Measurements from ENCODE around the gene PTGES3. TPM values are rescaled to one million over a fixed set of nuclear protein-coding genes. Genes with fewer than 3 reads are reported as not detected.

PTGES3 gene
- total and polyA plus RNA-seq, 2 donors: 118 to 184 TPM

DNA sequence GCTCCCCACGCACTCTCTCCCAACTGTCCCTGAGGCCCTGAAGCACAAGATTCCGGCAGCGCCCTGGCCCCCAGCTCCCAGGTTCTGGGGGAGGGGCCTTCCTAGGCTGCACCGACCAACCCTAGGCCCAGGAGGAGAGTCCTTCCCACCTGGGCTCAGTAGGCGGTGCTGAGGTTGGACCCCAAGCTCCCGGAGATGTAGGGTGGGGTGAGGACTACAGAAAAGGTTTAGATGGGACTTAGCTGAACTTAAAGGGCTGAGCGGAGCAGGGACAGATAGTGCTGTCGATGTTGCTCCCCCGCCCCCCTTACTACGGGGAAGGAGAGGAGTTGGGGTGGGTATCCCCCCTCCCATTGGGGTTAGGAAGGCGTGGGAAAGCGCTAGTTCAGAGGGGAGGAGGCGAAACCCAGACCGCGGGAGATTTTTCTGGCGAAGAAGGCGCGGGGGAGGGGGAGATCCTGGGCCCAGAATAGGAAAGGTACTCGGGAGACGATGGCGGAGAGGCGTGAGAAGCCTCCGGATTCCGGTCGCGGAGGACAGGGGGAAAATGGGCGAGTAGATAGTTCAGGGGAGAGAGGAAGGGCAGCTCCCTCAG is 53.7 kb downstream of the PTGES3 start:
- Histone ChIP-seq H3K27ac (ENCODE audit: low read depth) (peak overlapping the region; percentile 96), H3K36me3 (ENCODE audit: insufficient read depth) (peaks cover 2% of the 10 kb centered on the region), H3K4me1 (ENCODE audit: insufficient read depth) (no peaks in the 10 kb centered on the region), H3K4me3 (ENCODE audit: low read depth, low read length) (peak overlapping the region; percentile 78)
- 3% methylated on average over 27 of the region's 27 CpGs for WGBS
- DNase-seq (ENCODE audit: extremely low spot score): no peak

DNA sequence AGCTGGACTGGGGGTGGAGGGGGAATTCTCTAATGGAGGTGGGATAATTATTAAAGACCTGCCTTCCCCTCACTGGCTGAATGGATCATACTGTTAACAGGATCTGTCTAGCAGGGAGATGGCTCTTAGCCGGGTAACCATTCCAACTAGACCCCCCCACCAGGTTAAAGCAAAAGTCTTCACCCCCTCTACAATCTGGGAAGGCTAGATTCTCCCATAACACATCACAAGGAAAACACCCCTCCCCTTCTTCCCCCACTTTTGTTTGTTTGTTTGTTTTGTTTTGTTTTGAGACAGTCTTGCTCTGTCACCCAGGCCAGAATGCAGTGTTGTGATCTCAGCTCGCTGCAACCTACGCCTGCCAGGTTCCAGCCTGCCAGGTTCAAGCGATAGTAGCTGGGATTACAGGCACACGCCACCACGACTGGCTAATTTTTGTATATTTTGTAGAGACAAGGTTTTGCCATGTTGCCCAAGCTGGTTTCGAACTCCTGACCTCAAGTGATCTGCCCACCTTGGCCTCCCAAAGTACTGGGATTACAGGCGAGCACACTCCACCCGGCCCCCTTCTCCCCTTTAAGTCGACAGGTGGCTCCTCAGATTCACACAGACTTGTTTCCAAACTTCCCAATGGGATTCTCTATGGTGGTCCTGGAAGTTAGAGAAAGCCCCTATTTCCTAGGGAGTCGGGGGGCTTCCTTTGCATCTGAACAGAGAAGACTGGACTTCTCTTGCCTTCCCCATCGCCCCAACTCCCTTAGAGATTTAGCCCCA is 54.4 kb downstream of the PTGES3 start:
- DNase-seq (ENCODE audit: extremely low spot score): no peak
- H3K4me1 ChIP-seq (ENCODE audit: insufficient read depth): no peaks in the 10 kb centered on the region
- 50% methylated on average over 12 of the region's 12 CpGs for WGBS
- H3K36me3 ChIP-seq (ENCODE audit: insufficient read depth): no peaks in the 10 kb centered on the region
- peak overlapping the region; percentile 78 for H3K4me3 ChIP-seq (ENCODE audit: low read depth, low read length)
- H3K27ac ChIP-seq (ENCODE audit: low read depth): no peak overlapping the region

DNA sequence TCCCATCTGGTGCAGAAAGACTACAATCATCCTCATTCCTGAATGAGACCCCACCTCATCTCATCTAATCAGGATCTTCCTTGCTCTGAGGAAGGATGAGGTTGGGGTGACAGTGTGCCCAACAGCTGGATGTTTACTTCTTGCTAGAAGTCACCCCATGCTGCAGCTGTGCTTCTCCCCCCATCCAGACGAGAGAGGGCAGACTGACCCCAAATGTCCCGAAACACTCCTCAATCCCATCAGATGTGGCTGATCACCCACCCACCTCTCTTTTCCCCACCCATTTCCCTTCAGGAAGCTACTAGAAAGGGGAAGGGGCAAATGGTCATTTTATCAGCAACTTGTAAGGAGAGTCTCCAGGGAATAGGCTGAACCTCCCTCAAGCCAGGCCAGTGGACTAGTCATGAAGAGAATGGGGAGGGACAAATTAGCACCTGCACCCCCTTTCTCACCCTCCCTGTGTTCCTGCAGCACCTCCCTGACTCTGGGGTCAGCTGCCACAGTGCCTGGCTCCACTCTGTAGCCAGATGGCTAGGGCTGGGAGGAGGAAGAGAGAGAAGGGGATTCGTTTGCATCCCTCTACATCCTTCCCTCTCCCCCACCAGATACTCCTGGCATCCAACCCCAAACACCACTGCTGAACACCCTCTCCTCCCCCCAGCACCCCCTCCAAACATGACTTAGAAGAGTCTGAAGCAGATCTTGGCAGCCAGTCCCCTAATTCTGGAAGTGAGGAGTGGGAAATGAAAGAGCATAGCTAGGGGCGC is 55.2 kb downstream of the PTGES3 start:
- WGBS: 40% methylated on average over 4 of the region's 4 CpGs
- no peaks in the 10 kb centered on the region for H3K4me1 ChIP-seq (ENCODE audit: insufficient read depth)
- peak overlapping the region; percentile 35 for H3K27ac ChIP-seq (ENCODE audit: low read depth)

DNA sequence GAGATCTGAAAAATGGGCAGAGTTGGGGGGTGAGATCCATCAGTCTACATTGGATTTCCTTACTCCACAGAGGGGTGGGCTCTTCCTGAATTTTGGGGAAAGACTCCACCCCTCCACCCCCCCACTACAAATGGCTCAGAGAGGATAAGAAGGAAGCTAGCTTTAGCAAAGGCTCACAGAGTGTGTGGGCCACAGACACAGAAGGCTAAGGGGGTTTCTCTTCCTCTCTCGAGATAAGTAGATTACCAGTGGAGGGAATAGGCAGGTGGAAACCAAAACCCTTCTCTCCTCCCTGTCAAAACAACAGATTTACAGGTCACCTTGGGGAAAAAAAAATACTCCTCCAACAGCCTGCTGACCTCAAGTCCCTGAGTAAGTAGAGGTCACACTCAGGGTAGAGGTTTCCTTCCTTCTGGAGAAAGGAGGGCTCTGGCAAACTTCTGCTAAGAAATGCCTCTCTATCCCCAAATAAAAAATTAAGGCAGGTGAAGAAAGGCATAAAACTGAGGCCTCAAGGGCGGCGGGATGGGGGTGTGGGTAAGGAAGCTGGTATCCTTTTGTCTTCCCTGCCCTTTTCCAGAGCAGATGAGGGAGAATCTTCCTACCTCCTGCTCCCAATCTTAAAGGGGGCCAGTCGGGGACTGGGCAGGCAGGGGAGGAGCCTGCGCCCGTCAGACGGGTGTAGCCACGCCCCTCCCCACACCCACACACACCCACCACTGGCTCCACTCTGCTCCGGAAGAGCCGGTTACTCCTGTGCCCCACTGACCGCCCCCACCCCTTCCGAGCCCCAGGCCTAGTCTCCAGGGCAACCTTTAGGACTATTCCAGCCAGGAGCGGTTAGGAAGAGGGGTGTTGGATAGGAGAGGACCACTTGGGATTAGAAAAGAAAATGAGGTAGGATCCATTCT is 56.0 kb downstream of the PTGES3 start:
- no peak for DNase-seq (ENCODE audit: extremely low spot score)
- Histone ChIP-seq H3K36me3 (ENCODE audit: insufficient read depth) (no peaks in the 10 kb centered on the region), H3K4me1 (ENCODE audit: insufficient read depth) (no peaks in the 10 kb centered on the region), H3K4me3 (ENCODE audit: low read depth, low read length) (peak overlapping the region; percentile 19), H3K27ac (ENCODE audit: low read depth) (peak overlapping the region; percentile 42)
- 6% methylated on average over 13 of the region's 13 CpGs for WGBS

More for the DNA sequence above, 55.2 kb downstream of the PTGES3 start:
- Histone ChIP-seq H3K4me3 (ENCODE audit: low read depth, low read length) (peak overlapping the region; percentile 19), H3K36me3 (ENCODE audit: insufficient read depth) (no peaks in the 10 kb centered on the region)
- DNase-seq (ENCODE audit: extremely low spot score): no peak

DNA sequence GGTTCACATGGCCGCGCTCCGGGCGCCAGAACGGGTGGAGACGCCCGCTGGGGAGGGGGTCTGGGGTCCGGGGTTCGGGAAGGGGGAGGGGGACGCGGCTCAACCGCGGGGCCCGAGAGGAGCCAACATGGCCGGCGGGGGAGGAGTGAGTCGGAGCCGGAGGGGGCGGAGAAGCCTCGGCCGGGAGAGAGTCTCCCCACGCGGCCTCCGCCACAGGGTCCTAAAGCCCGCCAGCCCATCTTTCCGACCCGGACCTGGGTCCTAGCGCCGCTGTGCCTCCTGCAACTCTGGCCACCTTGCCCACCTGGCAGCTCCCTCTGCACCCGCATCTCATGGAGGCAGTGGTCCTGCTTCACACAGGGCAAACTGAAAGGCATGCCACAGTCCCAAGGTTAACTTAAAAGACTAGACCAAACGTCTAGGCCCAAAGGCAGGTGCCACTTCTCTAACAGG is 57.9 kb downstream of the PTGES3 start, which contains the start of gene BAZ2A:
Gene BAZ2A (minus strand): TSS at position 147 of the 453 bp plus-strand sequence. CDS start 12,796 bp downstream, outside the sequence.
- WGBS: 1% methylated on average over 31 of the region's 31 CpGs
- no peaks in the 10 kb centered on the region for H3K36me3 ChIP-seq (ENCODE audit: insufficient read depth)
- no peaks in the 10 kb centered on the region for H3K4me1 ChIP-seq (ENCODE audit: insufficient read depth)
- no peak for DNase-seq (ENCODE audit: extremely low spot score)
- H3K27ac ChIP-seq (ENCODE audit: low read depth): peak within 1 kb of the TSS; percentile 88
- H3K4me3 ChIP-seq (ENCODE audit: low read depth, low read length): peak within 1 kb of the TSS; percentile 100

DNA sequence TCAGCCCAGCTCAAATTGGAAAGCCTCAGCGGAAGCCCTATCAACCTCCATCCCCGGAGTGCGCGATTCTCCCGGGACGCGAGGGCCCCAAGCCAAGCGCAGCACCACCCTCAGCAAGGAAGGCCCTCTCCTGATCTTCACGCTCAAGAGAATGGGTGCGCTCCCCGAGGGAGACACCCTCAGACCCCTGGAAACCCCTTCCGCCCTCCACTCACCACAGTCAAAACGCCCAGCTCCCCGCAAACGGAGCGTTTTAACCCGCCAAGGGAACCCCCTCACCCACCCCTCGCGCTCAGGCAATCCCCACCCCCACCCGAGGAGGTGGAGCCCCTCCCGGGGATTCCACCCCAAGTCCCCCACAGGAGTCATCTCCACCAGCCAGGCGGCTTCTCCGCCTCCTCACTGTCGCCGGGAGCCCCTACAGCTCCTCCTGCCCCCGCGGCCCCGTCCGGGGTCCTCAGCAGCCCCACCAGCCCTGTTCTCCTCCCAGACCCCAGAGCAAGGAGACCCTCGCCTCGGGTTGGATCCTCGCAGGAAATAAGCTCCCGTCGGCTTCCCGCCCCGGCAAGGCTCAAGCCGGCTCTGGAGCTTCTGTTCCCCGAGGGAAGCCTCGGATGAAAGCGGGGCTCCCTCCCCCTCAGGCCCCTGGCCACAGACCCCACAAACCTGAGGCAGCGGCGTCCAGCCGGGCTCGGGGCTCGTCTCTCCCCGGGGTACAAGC is 58.5 kb downstream of the PTGES3 start:
- no peaks in the 10 kb centered on the region for H3K4me1 ChIP-seq (ENCODE audit: insufficient read depth)
- no peaks in the 10 kb centered on the region for H3K36me3 ChIP-seq (ENCODE audit: insufficient read depth)
- DNase-seq (ENCODE audit: extremely low spot score): no peak
- peak overlapping the region; percentile 100 for H3K4me3 ChIP-seq (ENCODE audit: low read depth, low read length)
- peak overlapping the region; percentile 88 for H3K27ac ChIP-seq (ENCODE audit: low read depth)
- WGBS: under 1% methylated on average over 46 of the region's 46 CpGs

DNA sequence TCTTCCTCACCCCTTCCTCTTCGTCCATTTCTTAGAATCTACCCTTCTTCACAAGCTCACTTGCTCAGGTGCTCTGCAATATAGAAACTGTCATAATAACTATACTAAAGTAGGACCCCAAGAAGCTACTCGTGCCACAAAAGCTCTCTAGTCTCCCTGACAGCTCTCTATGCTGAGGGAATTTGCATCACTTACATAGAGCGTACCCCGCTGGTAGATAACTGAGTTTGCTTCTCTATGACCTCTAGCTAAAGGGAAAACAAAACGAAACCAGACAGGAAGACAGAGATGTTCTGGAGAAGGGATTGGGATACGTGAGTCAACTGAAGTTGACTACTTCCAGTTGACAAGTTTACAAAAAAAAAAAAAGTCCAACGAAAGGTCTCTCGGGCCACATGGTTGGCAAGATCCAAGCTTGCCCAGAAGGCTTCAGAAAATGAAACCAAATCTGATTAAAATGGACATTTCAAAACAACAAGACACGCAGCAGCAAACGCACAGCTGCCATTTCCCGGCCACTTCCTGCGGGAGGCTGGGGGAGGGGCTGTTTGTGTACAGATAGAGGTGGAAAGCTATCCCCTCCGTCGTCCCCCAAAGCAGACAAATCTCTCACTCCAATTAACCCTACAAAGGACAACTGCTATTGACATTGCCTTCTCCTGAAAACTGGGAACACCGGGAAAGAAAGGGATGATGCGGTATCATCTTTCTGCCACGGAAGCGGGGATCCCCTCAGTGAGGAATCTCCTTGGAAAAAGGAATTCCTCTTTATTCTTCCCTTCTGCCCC is 59.2 kb downstream of the PTGES3 start:
- H3K4me3 ChIP-seq (ENCODE audit: low read depth, low read length): peak overlapping the region; percentile 100
- under 1% methylated on average over 18 of the region's 18 CpGs for WGBS
- peak overlapping the region; percentile 88 for H3K27ac ChIP-seq (ENCODE audit: low read depth)
- no peaks in the 10 kb centered on the region for H3K36me3 ChIP-seq (ENCODE audit: insufficient read depth)
- DNase-seq (ENCODE audit: extremely low spot score): no peak
- H3K4me1 ChIP-seq (ENCODE audit: insufficient read depth): no peaks in the 10 kb centered on the region

DNA sequence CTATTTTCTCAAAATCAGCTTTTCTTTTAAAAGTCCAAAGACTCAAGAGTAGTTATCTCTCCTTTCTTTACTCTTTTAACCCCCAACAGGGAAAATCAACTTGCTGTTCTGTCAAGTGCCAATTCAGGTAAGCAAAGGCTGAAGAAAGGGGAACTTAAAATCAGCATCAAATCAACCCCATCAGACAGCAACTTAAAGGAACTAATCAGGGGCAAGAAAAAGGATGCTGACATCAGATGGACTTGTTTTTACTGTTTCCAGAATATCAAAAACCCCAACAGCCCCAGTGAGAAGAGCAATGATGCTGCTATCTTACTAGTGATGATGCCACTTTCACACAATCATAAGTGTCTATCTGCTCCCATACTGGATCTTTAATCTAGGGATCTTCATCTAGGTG is 61.4 kb downstream of the PTGES3 start:
- H3K4me1 ChIP-seq (ENCODE audit: insufficient read depth): no peaks in the 10 kb centered on the region
- DNase-seq (ENCODE audit: extremely low spot score): no peak
- no peak overlapping the region for H3K27ac ChIP-seq (ENCODE audit: low read depth)
- no peak overlapping the region for H3K4me3 ChIP-seq (ENCODE audit: low read depth, low read length)
- no peaks in the 10 kb centered on the region for H3K36me3 ChIP-seq (ENCODE audit: insufficient read depth)

DNA sequence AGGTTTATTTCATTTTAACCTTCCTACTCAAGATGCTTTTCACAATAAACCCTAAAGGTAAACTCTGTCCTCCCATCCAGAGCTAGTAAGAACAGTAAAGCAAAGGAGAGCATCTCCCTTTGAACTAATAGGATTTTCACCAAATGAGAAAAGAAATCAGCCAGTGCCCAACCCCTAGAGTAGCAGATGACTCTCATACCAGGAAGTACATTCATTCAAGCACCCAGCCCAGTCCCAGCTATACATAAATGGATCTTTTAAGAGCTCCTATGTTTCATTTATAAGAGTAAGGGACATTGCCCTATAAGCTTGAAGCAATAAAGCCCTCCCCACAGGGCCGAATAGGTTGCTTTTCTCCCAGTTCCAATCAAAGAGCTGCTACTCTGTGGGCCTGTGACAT is 65.5 kb downstream of the PTGES3 start:
- DNase-seq (ENCODE audit: extremely low spot score): no peak
- Histone ChIP-seq H3K4me3 (ENCODE audit: low read depth, low read length) (no peak overlapping the region), H3K27ac (ENCODE audit: low read depth) (no peak overlapping the region), H3K4me1 (ENCODE audit: insufficient read depth) (no peaks in the 10 kb centered on the region), H3K36me3 (ENCODE audit: insufficient read depth) (no peaks in the 10 kb centered on the region)
- WGBS: 88% methylated on average over 1 of the region's 1 CpG

DNA sequence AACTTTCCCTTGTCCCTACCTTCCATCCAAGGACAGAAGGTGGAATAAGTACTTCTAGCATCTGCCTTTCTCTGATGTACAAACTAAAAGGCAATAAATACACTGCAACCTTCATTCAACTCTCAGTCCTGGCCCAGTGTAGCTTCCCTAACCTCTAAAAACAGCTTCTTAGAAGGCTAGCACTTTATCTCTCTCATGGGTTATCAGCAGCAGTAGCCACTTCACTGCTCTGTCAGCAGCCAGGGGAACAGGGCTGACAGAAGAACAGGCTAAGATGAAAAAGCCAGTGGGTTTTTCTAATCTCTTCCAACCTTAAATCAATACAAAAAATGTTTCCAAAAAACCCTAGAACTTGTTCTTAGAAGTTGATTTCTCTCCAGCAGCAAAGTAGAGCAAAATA is 71.2 kb downstream of the PTGES3 start:
- H3K27ac ChIP-seq (ENCODE audit: low read depth): no peak overlapping the region
- H3K4me3 ChIP-seq (ENCODE audit: low read depth, low read length): no peak overlapping the region
- no peaks in the 10 kb centered on the region for H3K4me1 ChIP-seq (ENCODE audit: insufficient read depth)
- H3K36me3 ChIP-seq (ENCODE audit: insufficient read depth): peaks cover 9% of the 10 kb centered on the region
- DNase-seq (ENCODE audit: extremely low spot score): no peak

DNA sequence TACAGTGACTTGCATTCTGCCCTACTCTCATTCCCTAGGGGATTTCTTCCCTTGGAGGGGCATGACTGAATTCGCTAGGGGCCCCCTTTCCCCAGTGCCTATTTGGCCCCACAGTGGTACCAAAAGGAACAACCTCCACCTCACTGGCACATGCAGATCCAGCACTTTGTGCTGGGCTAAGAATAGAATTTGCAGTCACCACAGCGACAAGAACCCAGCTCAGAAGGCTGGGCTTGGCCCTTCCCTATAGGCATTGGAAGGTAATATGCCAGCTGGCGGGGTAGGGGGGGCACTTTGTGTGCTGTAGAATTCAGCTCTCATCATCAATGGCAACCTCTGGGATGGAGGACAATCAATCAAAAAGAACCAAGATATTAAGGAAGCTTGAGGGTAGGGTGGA is 71.8 kb downstream of the PTGES3 start:
- Histone ChIP-seq H3K27ac (ENCODE audit: low read depth) (no peak overlapping the region), H3K36me3 (ENCODE audit: insufficient read depth) (peaks cover 9% of the 10 kb centered on the region), H3K4me1 (ENCODE audit: insufficient read depth) (no peaks in the 10 kb centered on the region), H3K4me3 (ENCODE audit: low read depth, low read length) (no peak overlapping the region)
- no peak for DNase-seq (ENCODE audit: extremely low spot score)
- WGBS: 92% methylated on average over 3 of the region's 3 CpGs

DNA sequence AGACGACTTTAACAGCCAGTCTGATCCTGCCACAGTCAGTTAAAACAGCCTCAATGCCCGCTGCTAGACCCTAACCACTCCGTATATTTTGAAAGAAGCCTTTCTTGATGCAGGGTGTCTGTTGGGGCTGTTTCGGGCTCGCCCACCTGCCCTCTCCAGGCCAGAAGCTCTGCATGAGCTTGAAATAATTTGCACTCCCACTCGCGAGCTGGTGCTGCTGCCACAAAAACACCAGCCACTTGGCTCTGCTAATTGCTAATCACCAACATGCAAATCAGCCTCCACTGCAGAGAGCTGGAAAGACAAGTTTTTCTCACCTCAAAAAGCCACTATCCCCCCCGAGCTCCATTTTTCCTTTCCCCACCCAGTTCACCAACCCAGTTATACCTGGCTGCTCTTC is 73.5 kb downstream of the PTGES3 start:
- Histone ChIP-seq H3K36me3 (ENCODE audit: insufficient read depth) (peaks cover 12% of the 10 kb centered on the region), H3K4me1 (ENCODE audit: insufficient read depth) (no peaks in the 10 kb centered on the region), H3K27ac (ENCODE audit: low read depth) (no peak overlapping the region), H3K4me3 (ENCODE audit: low read depth, low read length) (no peak overlapping the region)
- 87% methylated on average over 8 of the region's 8 CpGs for WGBS
- no peak for DNase-seq (ENCODE audit: extremely low spot score)
